HG02840 (cell line): ENCODE data around the gene AFDN.

Experiments used
- ATAC-seq: cut with Tn5 transposase; IDR thresholded peaks from one replicate; pipeline ENCODE4 v1.9.1; 2021; ENCODE audit warnings: mild to moderate bottlenecking, moderate library complexity, moderate number of reproducible peaks; ENCODE audit not compliant: unreplicated experiment, low FRiP score

AFDN gene

GRCh38 chr6:167838207-167838748 is 11.6 kb downstream of the AFDN start:
- ATAC-seq, result no peak

GRCh38 chr6:167839343-167839742 is 12.6 kb downstream of the AFDN start:
- no peak for ATAC-seq

- no peak for ATAC-seq
Measured at GRCh38 chr6:167839755-167840154, 13.0 kb downstream of the AFDN start.

- no peak for ATAC-seq
Measured at GRCh38 chr6:167840160-167840525, 13.4 kb downstream of the AFDN start.

- ATAC-seq, result no peak
Measured at GRCh38 chr6:167840526-167841179, 13.9 kb downstream of the AFDN start.

GRCh38 chr6:167841981-167842380 is 15.3 kb downstream of the AFDN start:
- ATAC-seq, result no peak

- no peak for ATAC-seq
Measured at GRCh38 chr6:167842457-167842856, 15.7 kb downstream of the AFDN start.

GRCh38 chr6:167843023-167843422 is 16.3 kb downstream of the AFDN start:
- no peak for ATAC-seq

- ATAC-seq, result no peak
Measured at GRCh38 chr6:167845856-167846255, 19.1 kb downstream of the AFDN start.

- ATAC-seq, result no peak
Measured at GRCh38 chr6:167846997-167847606, 20.4 kb downstream of the AFDN start.

GRCh38 chr6:167847936-167848335 is 21.2 kb downstream of the AFDN start:
- ATAC-seq, result no peak

- no peak for ATAC-seq
Measured at GRCh38 chr6:167848783-167849182, 22.1 kb downstream of the AFDN start.

GRCh38 chr6:167849846-167850459 is 23.2 kb downstream of the AFDN start:
- ATAC-seq, result no peak

- ATAC-seq, result no peak
Measured at GRCh38 chr6:167850782-167851181, 24.1 kb downstream of the AFDN start.

- no peak for ATAC-seq
Measured at GRCh38 chr6:167851370-167851952, 24.8 kb downstream of the AFDN start.

- ATAC-seq, result no peak
Measured at GRCh38 chr6:167855825-167856425, 29.2 kb downstream of the AFDN start.

GRCh38 chr6:167856474-167856873 is 29.8 kb downstream of the AFDN start:
- ATAC-seq, result no peak

GRCh38 chr6:167856999-167857660 is 30.4 kb downstream of the AFDN start:
- no peak for ATAC-seq

GRCh38 chr6:167858086-167858591 is 31.4 kb downstream of the AFDN start:
- ATAC-seq, result no peak
